ENCODE measurements around the gene HSBP1L1.

Gene HSBP1L1

GRCh38 chr18:79930020-79930642 is 34.3 kb upstream of the HSBP1L1 start:
- DNase-seq, result no peak

- no peak for DNase-seq
Measured at GRCh38 chr18:79931475-79931874, 33.0 kb upstream of the HSBP1L1 start.

DNA sequence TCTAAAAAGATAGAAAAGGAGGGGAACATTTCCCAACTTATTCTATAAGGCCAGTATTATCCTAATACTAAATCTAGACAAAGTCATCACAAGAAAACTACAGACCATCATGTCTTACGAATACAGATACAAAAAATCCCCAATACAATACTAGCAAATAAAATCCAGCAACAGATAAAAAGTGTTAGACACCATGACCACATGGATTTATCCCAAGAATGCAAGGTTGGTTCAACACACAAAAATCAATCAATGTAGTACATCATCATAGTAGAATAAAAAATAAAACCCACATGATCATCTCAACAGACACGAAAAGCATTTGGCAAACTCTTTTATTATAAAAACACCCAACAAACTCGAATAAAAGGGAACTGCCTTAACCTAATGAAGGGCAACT is 31.5 kb upstream of the HSBP1L1 start:
- DNase-seq, result no peak

DNA sequence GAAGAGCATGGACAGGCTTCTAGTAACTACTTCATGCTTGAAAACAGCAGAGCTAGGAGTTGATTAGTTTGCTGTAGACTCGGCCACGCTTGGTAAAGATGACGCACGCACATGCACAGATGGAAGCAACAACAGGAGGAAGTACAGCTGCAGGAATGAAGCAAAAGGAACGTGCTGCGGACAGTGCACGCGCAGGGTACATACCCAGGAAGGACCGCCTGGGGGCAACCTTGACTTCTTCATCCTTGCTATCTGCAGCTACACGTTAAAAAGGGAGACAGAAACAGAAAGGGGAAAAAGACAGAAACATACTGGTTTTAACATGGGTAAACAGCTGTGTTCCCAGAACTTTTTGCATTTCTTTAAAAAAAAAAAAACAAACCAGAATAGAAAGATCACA is 30.7 kb upstream of the HSBP1L1 start:
- no peak for DNase-seq

DNA sequence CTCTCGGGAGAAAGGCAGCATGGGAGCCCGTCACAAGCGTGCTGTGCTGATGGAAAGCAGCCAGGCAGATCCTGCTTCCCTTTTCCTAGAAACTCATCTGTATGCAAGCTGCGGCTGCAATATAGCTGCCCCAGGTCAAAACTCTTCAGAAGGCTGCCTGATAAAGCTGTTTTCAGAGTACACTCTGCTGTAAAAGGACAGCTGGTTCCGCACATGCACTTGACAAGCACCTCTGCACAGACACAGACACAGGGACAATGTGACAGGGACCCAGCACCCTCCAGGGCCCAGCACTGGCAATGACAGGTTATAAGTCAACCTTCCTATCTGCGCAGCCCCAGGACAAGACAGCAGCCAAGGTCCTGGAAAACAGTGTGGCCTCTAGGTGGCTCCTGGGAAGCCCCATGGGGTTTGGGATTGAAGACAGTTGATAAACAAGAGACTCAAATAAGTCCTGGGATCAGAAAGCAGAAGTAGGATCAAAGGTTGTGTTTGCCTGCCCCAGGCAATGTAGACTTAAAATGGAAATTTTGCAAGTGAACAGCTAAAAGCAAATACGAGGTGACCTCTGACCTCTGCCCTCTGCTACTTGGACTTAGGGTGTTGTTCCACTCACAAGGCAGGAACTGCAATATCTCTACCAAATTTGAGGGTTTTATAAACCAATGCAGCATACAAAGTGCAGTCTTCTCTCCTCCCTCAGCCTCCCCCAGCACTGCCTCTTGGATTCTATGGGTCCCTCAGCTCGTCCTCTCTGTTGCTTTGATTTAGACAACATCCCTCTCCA is 29.9 kb upstream of the HSBP1L1 start:
- no peak for DNase-seq

DNA sequence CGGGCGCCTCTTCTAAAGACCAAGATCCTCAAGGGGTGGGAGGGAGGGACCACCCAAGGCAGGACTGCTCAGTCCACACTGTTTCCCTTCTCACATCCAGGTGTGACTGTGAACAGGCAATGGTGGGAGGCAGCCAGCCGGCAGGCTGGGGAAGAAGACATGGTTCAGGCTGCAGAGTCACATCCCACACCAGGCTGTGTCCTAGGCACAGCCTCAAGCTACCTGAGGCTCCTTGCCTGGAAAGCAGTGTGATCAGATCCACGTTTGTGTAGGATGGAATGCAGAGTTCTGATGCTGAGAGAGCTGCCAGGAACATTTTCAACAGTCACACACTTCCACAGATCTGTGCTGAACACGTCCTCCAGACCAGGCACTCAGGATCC is 29.4 kb upstream of the HSBP1L1 start:
- DNase-seq, result no peak

- no peak for DNase-seq
Measured at GRCh38 chr18:79935499-79935898, 28.9 kb upstream of the HSBP1L1 start.

DNA sequence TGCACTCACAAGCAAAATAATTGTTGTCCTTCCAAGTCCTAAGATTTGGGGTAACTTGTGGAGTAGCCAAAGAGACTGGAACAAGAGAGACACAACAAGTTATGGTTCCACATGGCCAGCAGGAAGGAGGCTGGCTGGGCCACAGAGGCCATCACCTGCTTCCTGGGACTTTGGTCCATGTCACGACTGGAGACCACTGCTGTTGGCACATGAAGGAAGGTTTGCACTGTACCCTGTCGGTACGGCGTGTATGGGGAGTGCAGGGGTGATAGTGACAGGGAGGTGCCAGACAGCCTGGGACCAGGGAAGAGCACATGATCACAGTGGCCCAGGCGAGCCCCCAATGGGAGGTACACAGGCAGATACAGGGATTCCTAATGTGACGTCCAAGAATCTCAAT is 28.5 kb upstream of the HSBP1L1 start:
- no peak for DNase-seq

DNA sequence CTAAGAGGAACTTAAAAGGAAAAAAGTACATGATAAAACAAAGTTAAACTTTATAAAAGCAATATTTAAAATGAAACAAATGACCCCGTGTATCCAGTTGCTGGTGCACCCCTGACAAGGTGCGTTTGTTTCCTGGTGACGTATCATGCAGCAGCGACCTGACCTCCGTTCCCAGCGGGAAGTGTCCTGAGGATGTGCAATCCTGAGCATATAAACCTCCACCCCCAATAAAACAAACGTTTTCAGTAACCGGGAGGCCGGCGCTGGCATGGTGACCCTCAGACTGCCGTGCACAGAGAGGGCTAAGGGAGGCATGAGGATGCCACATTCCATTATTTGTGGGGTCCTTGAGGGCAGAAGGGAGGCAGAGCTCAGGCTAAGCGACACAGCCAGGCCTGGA is 27.8 kb upstream of the HSBP1L1 start:
- no peak for DNase-seq

DNA sequence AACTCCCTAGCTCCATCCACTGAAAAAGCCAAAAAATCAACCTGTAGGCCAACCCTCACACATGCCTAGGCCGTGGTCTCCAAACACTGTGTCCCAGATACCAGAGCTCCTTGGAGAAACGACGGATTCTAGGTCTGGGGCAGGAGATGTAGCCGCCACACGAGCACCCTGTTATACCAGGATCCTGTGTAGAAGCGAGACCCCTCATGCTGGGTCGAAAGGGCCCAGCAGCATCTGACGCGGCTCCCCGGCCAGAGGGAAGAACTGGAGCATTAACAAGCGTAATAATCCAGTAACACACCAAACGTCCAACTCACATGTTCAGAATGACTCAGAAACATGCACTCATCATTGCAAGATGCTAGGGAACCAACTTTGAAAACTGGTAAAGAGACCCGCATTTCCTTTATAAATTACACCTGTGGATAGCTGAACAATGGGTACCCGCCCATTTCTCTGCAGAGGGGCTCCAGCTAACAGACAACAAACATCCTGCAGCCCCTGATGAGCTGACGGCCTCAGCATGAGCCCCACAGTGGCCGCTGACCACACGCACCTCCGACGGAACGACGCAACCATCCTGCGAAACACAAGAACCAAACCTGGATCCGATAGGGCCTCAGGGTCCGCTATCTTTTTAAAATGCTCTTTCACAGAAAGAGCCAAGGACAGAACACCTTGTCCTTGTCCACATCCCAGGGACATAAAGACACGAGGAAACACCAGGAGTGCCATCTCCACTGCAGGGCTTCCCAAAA is 27.2 kb upstream of the HSBP1L1 start:
- DNase-seq, result no peak

GRCh38 chr18:79938196-79938595 is 26.2 kb upstream of the HSBP1L1 start:
- no peak for DNase-seq

GRCh38 chr18:79939096-79939495 is 25.3 kb upstream of the HSBP1L1 start:
- no peak for DNase-seq

DNA sequence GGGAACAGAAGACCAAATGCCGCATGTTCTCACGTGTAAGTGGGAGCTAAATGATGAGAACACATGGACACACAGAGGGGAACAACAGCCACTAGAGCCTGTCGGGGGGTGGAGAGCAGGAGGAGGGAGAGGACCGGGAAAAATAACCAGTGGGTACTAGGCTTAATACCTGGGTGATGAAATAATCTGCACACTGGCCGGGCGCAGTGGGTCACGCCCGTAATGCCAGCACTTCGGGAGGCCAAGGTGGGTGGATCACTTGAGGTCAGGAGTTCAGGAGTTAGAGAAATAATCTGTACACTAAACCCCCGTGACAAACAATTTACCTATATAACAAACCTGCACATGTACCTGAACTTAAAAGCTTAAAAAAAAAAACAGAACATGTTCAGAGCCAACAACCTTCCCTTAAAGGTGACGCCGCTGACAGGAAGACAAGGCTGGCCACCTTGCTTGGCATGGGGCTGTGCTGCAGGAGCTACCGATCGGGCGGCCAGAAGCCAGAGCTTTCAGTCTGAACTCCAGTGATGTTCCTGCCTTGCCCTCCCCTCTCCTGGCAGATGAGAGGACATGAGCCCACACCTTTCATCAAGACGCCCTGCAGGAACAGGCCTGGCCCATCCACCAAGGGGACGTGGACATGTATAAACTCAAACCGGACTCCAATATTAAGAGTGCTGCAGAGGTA is 24.2 kb upstream of the HSBP1L1 start:
- no peak for DNase-seq

- no peak for DNase-seq
Measured at GRCh38 chr18:79940814-79941472, 23.5 kb upstream of the HSBP1L1 start.

GRCh38 chr18:79941473-79942119 is 22.8 kb upstream of the HSBP1L1 start:
- DNase-seq, result no peak

GRCh38 chr18:79942211-79942610 is 22.2 kb upstream of the HSBP1L1 start:
- DNase-seq, result no peak

GRCh38 chr18:79942786-79943607 is 21.4 kb upstream of the HSBP1L1 start:
- DNase-seq, result no peak

DNA sequence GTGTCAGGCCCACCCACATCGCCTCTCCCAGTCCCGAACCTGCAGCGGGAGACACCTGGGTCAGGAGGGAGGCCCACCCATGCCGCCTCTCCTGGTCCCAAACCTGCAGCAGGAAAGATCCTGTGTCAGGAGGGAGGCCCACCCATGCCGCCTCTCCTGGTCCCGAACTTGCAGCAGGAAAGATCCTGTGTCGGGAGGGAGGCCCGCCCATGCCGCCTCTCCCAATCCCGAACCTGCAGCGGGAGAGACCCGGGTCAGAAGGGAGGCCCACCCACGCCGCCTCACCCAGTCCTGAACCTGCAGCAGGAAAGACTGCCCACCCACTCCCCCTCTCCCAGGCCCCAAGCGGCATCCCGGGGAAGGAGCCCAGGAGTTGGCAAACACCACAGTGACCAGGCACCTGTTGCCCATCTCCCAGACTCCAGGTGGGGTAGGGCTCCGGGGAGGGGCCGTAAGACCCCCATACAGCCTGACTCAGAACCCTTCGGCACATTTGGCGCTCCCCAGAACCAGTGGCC is 20.8 kb upstream of the HSBP1L1 start:
- no peak for DNase-seq

GRCh38 chr18:79944126-79944731 is 20.2 kb upstream of the HSBP1L1 start:
- no peak for DNase-seq

- no peak for DNase-seq
Measured at GRCh38 chr18:79944746-79945117, 19.7 kb upstream of the HSBP1L1 start.

Measured in central memory CD4-positive, alpha-beta T cell (primary cell).